OCI-LY3 (cell line): ENCODE data around the gene FNDC3A.

Source experiments
- H2AFZ ChIP-seq: fragments of 200-600, 300-600 bp; shearing (Covaris generic); 2 replicates; pipeline ENCODE4 v1.6.0; 2014; ENCODE audit warnings: antibody characterized with exemption, low read depth, low read length
- H3K27ac ChIP-seq: fragments of 200-600, 300-600 bp; sonication (generic); 2 replicates; pipeline ENCODE4 v1.5.1; 2014; ENCODE audit warnings: mild to moderate bottlenecking, low read length, moderate library complexity, mixed read lengths
- H3K27me3 ChIP-seq: fragments of 200-600, 300-600 bp; sonication (generic); 2 replicates; pipeline ENCODE4 v1.6.1; 2014; ENCODE audit warnings: low read depth, low read length, mixed read lengths
- H3K36me3 ChIP-seq: fragments of 200-600, 300-600 bp; sonication (generic); replicated peaks from 2 replicates; pipeline ENCODE3; 2014; ENCODE audit warnings: low read depth, low read length, mixed read lengths
- H3K4me1 ChIP-seq: fragments of 300-600, 200-600 bp; sonication (generic); 2 replicates; pipeline ENCODE4 v1.6.1; 2014; ENCODE audit warnings: low read length, mixed read lengths
- H3K4me2 ChIP-seq: fragments of 200-600, 300-600 bp; sonication (generic); 2 replicates; pipeline ENCODE4 v1.6.1; 2014; ENCODE audit warnings: low read length, mixed read lengths
- H3K4me3 ChIP-seq: fragments of 300-600, 200-600 bp; sonication (generic); 2 replicates; pipeline ENCODE4 v1.5.1; 2014; ENCODE audit warnings: antibody characterized with exemption, mild to moderate bottlenecking, low read length, moderate library complexity
- H3K79me2 ChIP-seq: fragments of 300-600, 200-600 bp; shearing (Covaris generic); 2 replicates; pipeline ENCODE4 v1.6.1; 2014; ENCODE audit warnings: mild to moderate bottlenecking, low read length, mixed read lengths
- H3K9ac ChIP-seq: fragments of 300-600, 200-600 bp; shearing (Covaris generic); 2 replicates; pipeline ENCODE4 v1.6.0; 2014; ENCODE audit warnings: mild to moderate bottlenecking, low read length, moderate library complexity
- H3K9me3 ChIP-seq: fragments of 200-600, 300-600 bp; shearing (Covaris generic); 2 replicates; pipeline ENCODE4 v1.6.1; 2014; ENCODE audit warnings: low read length, mixed read lengths; ENCODE audit not compliant: insufficient read depth
- H4K20me1 ChIP-seq: fragments of 200-600, 300-600 bp; sonication (generic); 2 replicates; pipeline ENCODE4 v1.6.1; 2016; ENCODE audit warnings: low read length, mixed read lengths; ENCODE audit not compliant: insufficient read depth
- EZH2phosphoT487 ChIP-seq: fragments of 200-600 bp; shearing (Covaris generic); IDR thresholded peaks from 2 replicates; pipeline ENCODE4 v1.6.1; 2018; ENCODE audit warnings: antibody characterized with exemption, mixed run types, low read depth
- TF ChIP-seq, protein P1 (sequence below): fragments of 200-600, 300-600 bp; sonication (generic); IDR thresholded peaks from 2 replicates; pipeline ENCODE4 v1.5.1; 2014; ENCODE audit warnings: antibody characterized with exemption, low read length, low read depth

FNDC3A gene

DNA sequence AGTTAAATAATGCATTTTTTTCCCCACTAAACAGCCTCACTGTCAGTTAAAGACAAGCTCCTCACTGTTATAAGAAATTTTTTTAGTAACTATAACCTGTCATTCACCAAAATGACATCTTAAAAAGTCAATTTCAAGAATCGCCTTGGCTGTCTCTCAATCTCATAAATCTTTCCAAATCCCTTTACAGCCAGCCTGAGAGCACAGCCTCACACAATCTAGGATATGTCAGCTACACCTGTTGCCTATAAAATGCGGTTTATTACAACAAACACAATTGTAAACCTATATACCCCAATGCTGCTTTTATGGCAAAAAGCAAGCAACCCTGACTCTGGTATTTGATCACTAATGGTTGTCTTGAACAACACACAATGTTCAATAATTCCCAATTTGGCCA is 29.5 kb upstream of the FNDC3A start:
- no peak for TF ChIP-seq EZH2phosphoT487
- TF ChIP-seq, protein P1, sequence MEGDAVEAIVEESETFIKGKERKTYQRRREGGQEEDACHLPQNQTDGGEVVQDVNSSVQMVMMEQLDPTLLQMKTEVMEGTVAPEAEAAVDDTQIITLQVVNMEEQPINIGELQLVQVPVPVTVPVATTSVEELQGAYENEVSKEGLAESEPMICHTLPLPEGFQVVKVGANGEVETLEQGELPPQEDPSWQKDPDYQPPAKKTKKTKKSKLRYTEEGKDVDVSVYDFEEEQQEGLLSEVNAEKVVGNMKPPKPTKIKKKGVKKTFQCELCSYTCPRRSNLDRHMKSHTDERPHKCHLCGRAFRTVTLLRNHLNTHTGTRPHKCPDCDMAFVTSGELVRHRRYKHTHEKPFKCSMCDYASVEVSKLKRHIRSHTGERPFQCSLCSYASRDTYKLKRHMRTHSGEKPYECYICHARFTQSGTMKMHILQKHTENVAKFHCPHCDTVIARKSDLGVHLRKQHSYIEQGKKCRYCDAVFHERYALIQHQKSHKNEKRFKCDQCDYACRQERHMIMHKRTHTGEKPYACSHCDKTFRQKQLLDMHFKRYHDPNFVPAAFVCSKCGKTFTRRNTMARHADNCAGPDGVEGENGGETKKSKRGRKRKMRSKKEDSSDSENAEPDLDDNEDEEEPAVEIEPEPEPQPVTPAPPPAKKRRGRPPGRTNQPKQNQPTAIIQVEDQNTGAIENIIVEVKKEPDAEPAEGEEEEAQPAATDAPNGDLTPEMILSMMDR = no peak
- H3K4me1 ChIP-seq = no peaks in the 10 kb centered on the region
- no peaks in the 10 kb centered on the region for H4K20me1 ChIP-seq
- H3K36me3 ChIP-seq = no peaks in the 10 kb centered on the region
- no peak overlapping the region for H3K4me2 ChIP-seq
- no peaks in the 10 kb centered on the region for H3K79me2 ChIP-seq
- H2AFZ ChIP-seq = no peak overlapping the region
- H3K27me3 ChIP-seq = no peaks in the 10 kb centered on the region
- H3K9ac ChIP-seq = no peak overlapping the region
- no peak overlapping the region for H3K27ac ChIP-seq
- H3K4me3 ChIP-seq = no peak overlapping the region
- H3K9me3 ChIP-seq = no peaks in the 10 kb centered on the region

DNA sequence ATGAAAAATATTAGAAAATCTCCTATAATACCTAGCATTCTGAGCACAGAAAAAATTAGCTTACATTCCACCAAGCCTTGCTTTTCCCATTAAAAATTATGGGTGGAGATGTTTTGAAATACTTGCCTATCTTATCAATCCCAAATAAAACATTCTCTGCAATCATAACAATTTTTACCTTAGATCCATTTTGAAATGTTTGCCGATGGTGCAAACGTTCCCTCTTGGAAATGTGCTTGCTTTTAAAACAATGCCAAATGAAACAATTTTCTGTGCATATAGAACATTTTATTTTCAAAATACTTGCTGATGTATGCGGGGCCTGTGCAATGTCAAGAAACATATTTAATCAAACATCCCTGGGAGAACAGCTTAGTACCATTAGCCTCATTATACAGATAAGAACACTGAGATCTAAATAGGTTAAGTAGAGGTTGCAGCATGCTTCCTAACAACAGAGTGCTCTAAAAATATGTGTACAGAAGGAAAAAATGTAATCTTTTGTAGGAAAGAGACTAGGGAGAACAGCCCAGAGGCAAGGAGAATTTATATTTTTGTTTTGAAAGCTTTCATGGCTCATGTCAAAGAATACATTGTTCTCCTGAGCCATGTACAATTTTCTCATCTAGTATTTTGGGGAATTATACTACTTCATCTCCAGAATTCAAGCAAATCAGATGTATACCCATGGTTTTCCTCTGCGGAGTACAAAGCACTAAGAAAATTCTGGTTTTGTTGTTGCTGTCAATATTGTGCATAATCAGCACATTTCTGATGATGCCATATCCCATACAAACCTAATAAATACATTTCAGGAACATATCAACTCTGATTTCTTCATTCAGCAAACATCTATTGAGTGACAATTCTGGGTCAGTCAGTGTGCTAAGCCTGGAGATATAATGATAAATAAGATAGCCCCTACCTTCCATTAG is 25.9 kb upstream of the FNDC3A start:
- no peak overlapping the region for H3K27ac ChIP-seq
- no peak for TF ChIP-seq EZH2phosphoT487
- TF ChIP-seq, protein P1 = no peak
- H3K9ac ChIP-seq = no peak overlapping the region
- H3K9me3 ChIP-seq = no peaks in the 10 kb centered on the region
- no peaks in the 10 kb centered on the region for H3K36me3 ChIP-seq
- no peaks in the 10 kb centered on the region for H4K20me1 ChIP-seq
- H3K4me3 ChIP-seq = no peak overlapping the region
- no peak overlapping the region for H3K4me2 ChIP-seq
- H3K27me3 ChIP-seq = no peaks in the 10 kb centered on the region
- H3K79me2 ChIP-seq = no peaks in the 10 kb centered on the region
- no peak overlapping the region for H2AFZ ChIP-seq
- H3K4me1 ChIP-seq = no peaks in the 10 kb centered on the region

DNA sequence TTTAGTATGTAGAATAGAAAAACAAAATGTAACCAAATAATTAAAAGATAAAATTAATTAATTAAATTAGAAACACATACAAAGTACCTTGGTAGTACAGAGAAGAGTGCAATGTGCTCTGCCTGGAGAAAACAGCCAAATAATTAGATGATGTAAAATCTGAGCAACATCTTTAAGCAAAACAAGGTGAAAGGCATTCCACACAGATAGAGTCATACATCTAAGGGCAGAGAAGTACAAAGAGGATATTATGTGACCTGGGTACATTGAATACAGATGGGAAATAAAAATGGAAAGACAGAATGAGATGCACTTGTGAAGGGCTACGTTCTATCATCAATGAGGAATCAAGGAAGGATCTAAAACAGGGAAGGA is 25.2 kb upstream of the FNDC3A start:
- H3K4me1 ChIP-seq = no peaks in the 10 kb centered on the region
- H3K27me3 ChIP-seq = no peaks in the 10 kb centered on the region
- no peak overlapping the region for H3K9ac ChIP-seq
- no peaks in the 10 kb centered on the region for H3K9me3 ChIP-seq
- no peak overlapping the region for H2AFZ ChIP-seq
- H3K27ac ChIP-seq = no peak overlapping the region
- no peak for TF ChIP-seq EZH2phosphoT487
- TF ChIP-seq, protein P1 = no peak
- no peak overlapping the region for H3K4me3 ChIP-seq
- no peaks in the 10 kb centered on the region for H3K79me2 ChIP-seq
- no peaks in the 10 kb centered on the region for H4K20me1 ChIP-seq
- H3K36me3 ChIP-seq = no peaks in the 10 kb centered on the region
- no peak overlapping the region for H3K4me2 ChIP-seq

DNA sequence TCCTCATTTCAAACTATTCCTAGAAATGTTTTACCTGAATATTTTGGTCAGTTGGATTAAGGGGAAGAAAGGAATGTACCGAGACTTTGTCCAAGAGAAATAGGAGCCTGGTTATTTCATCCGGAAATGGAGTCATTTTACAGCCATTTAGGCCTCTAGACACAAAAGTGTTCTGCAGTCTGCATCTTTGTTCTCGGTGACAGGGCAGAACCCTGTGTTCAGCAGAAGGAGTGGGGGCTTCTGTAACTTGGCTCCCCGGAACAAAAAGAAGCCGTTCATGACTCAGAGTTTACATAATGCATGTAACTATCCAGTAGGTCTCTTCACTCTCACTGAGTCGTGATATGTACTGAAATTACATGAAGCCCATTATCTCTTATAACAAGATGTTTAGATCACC is 21.6 kb upstream of the FNDC3A start:
- no peaks in the 10 kb centered on the region for H3K79me2 ChIP-seq
- H3K4me3 ChIP-seq = no peak overlapping the region
- no peaks in the 10 kb centered on the region for H3K4me1 ChIP-seq
- no peaks in the 10 kb centered on the region for H3K9me3 ChIP-seq
- no peak overlapping the region for H3K4me2 ChIP-seq
- H3K27me3 ChIP-seq = no peaks in the 10 kb centered on the region
- H3K36me3 ChIP-seq = no peaks in the 10 kb centered on the region
- H2AFZ ChIP-seq = no peak overlapping the region
- H3K27ac ChIP-seq = no peak overlapping the region
- H4K20me1 ChIP-seq = no peaks in the 10 kb centered on the region
- no peak overlapping the region for H3K9ac ChIP-seq
- no peak for TF ChIP-seq EZH2phosphoT487
- TF ChIP-seq, protein P1 = no peak
